SKM-1 (cell line): Measurements from ENCODE around the gene TBC1D23.
A peak's percentile ranks its signal among the peaks of the same experiment; 100 is the strongest.
"Not testable (repeated sequence)": the region's sequence is repeated elsewhere in the genome, so short reads cannot be mapped to it uniquely, and the experiment has no call there.

Experiments
- DNase-seq: peaks from one replicate; lab custom pipeline; 2025; ENCODE audit not compliant: unreplicated experiment; lab: John Stamatoyannopoulos, UW

TBC1D23 gene

DNA sequence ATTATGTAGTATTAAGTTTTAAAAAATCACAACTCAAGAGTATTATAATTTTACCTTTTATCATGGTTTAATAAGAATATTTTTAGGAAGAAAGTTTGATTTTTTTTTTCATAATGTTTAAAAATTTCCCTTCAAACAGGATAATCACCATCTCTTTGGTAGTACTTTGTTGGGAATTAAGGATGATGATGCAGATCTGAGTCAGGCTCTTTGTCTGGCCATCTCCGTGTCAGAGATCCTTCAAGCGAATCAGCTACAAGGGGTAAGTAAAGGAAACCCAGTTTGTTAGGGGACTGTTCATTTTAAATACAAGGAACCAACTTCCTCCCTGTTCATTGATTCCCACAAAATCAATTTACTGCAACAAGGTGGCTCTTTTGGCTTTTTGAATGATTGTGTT, 37.0 kb downstream of the TBC1D23 start:
- no peak for DNase-seq

DNA sequence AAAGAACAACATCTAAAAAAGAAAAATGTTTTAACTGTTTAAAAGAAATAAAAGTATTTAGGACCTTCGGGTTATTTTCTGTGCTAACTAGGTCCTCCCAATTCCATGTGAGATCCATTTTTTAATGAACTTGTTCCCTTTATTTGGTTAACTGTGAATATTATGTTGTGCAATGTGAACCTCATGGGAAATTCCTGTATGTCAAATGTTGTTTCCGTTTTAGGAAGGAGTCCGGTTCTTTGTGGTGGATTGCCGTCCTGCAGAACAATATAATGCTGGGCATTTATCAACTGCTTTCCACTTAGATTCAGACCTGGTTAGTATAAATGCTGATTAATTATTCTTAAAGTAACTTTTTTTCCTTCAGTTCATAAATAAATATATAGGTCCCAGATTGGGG, 38.2 kb downstream of the TBC1D23 start:
- DNase-seq, result no peak

DNA sequence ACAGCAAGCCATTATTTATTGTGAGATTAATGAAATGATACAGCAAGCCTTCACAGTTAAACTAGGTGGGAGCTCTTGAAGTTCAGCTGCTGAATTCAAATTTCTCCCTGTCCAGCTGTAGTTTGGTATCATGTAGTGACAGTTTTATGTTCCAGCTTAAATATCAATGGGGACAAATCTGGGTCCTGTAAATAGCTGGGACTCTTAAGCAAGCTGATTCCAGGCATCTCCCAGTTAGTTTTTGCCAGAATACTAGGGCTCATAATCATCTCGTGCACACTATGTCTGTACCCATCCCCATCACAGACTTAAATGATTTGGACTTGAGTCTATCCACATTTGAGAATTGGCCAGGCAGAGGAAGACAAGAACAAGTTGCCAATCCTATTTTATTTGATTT, 45.9 kb downstream of the TBC1D23 start:
- DNase-seq, result no peak

DNA sequence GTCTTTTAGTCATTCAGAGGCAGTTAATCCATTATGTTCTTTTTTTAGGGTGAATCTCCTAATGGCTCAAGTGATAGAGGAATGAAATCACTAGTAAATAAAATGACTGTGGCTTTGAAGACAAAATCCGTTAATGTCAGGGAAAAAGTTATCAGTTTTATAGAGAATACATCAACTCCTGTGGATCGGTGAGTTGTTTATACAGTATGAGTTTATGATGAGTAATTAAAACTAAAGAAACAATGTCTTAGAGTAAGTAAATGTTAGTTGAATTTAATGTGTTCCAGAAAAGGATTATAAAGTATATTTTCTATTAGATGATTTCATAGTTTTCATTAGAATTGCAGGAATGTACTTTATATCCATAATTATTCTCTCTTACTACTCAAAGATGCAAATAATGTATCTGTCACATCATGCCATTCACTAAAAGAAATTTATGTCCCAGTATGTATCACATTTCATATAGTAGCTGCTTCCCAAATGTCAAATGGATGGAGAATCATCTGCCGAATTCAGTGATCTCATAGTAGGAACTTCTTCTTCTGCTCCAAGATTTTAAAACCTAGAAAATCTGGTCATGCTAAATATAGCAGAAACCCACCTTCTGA, 49.7 kb downstream of the TBC1D23 start:
- no peak for DNase-seq

DNA sequence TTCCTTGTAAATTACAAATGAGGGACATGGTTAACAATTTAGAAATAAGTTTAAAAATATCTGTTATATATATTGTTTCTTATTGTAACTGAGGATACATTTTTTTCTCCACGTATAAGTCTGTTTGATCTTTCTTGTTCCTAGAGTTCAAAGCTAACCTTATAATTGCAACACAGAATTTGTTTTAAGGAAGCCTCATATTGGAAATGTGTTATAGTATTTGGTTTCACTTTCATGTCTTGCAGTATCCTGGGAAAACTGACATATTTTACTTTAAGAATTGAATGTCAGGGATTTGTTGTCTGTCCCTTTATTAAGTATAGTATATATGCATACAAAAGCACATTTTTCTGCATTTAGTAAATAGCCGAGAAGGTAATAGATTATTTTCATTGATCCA, 50.2 kb downstream of the TBC1D23 start:
- DNase-seq, result no peak

DNA sequence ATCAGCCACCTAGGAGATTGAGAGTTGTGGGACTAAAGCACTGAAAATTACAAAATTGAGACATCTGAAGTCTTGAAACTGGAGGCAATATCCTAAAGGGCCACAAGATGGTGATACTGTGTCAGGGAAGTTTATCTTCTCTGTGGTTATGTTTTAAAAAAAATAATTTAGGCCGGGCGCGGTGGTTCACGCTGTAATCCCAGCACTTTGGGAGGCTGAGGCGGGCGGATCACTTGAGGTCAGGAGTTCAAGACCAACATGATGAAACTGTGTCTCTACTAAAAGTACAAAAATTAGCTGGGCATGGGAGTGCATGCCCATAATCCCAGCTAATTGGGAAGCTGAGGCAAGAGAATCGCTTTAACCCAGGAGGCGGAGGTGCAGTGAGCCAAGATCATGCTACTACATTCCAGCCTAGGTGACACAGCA, 55.9 kb downstream of the TBC1D23 start:
- no peak for DNase-seq

DNA sequence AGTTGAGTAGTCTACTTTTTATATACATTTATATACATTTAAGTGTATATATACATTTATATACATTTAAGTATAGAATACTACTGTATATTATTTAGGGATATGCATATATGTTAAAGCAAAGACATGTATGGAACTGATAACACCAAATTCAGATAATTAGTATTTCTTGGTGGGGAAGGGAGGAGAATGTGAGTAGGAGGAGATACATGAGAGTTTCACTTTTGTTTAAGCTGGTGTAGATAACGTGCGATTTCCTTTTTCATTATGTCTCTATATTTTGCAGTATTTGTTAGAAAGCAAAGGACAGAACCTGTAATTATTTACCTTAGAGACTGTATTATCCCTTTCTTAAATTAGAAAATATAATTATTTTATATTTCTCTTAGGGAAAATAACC, 57.1 kb downstream of the TBC1D23 start:
- no peak for DNase-seq

DNA sequence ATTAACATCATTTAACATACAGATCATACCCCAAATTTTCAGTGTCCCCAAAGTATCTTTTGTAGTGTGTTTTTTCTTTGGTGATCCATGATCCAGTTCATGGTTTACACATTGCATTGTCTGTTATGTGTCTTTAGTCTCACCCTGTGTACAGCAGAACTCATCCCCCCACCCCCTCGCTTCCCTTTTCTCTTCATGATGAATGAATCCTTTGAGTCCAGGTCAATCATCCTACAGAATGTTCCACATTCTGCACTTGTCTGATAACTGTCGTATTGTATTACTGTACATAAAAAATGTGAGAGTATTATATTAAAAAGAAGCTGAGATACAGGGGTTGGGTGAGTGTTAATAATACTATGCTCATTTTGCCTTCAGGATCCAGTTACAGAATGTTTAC, 59.2 kb downstream of the TBC1D23 start:
- no peak for DNase-seq

DNA sequence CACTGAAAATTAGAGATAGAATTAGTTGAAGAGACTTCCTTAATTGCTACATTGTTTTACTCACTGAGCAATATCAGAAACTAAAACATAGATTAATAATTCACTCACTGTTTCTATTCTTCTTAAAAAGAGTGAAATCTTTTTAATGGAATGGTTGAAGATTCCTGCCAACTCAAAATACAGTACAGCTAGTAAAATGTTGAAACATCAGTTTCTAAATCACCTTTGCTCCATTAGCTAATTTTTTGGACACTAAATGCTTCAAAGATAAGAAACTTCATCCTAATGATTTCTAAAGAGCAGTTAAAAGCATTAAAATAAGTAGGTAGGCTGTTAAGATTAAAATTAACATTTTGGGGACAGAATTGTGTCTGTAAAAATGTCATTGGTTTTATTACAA, 63.3 kb downstream of the TBC1D23 start:
- DNase-seq, result no peak

DNA sequence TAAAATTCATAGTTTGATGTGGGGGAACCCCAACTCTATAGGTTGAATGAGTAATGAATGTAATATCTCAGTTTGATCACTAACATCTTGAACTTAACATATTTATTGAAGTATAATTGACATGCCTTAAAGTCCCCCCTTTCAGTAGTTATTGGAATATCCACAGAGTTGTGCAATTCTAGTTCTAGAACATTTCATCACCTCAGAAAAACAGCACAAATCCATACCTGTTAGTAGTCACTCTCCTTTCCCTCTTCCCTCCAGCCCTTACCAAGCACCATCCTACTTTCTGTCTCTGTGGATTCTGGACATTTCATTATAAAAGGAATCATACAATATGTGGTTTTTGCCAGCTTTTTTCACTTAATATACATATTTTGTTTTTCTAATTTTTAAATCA, 65.0 kb downstream of the TBC1D23 start:
- DNase-seq, result no peak

DNA sequence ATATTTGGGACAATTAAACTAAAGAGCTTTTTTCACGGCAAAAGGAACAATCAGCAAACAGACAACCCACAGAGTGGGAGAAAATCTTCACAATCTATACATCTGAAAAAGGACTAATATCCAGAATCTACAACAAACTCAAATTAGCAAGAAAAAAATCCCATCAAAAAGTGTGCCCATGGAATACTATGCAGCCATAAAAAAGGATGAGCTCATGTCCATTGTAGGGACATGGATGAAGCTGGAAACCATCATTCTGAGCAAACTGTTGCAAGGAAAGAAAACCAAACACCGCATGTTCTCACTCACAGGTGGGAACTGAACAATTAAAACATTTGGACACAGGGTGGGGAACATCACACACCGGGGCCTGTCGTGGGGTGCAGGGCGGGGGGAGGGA, 66.6 kb downstream of the TBC1D23 start:
- not testable (repeated sequence) for DNase-seq

DNA sequence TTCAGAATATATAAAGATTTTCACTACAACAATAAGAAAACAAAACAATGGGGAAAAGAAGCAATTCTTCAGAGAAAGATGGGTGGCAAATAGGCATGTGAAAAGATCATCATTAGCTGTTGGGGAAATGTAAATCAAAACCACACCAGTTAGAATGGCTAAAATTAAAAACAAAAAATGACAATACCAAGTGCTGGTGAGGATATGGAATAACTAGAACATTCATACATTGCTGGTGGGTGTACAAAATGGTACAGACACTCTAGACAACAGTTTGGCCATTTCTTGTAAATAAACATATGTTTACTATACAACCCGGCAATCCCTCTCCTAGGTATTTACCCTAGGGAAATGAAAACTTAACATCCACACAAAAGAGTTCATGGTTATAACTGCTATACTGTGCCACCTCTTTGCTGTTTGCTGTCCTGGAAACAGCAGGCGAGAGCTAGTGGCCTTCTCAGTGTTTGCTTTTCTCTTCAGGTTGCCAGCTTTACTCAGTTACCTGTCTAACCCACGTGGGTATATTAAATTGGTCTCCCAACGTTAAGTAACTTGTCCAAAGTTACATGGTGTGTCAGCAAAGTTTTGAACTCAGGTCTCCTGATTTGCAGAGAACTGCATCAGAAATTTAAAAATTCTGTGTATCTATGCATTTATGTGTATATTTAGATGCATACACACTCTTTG, 69.2 kb downstream of the TBC1D23 start:
- DNase-seq, result no peak

DNA sequence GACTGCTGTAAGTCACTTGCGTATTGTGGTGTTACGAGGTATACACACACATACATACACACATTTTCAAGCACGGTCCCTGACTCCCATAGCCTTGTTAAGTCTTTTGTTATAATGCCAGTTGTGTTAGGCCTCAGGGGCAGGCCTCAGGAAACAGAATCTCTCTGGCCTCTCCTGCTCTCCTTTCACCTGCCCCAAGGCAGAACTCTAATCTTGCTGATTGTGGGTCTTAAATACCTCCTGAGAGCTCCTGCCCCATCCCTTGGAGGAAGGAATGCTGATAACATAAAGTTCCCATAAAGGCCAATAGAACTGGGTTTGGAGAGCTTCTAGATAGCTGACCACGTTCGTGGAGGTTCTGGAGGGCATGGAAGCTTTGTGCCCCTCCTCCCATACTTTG, 69.9 kb downstream of the TBC1D23 start:
- DNase-seq, result no peak

DNA sequence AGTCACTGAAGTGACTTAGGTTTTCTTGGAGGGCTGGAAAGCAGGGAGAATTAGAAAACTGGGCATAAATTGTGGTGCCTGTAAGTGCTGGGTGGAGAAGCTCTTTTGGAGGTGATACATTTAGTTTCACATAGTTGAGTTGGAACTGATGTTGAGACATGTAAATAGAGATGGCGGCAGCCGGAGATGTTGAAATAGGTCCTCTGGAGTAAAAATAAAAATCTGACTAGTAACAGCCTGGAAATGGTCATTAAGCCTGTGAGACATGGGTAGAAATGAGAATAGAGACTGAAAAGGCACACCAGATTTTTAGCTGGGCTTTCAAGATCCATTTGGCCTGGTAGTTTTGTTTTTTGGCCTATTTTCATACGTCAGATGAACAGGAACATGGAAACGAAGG, 70.9 kb downstream of the TBC1D23 start:
- no peak for DNase-seq

DNA sequence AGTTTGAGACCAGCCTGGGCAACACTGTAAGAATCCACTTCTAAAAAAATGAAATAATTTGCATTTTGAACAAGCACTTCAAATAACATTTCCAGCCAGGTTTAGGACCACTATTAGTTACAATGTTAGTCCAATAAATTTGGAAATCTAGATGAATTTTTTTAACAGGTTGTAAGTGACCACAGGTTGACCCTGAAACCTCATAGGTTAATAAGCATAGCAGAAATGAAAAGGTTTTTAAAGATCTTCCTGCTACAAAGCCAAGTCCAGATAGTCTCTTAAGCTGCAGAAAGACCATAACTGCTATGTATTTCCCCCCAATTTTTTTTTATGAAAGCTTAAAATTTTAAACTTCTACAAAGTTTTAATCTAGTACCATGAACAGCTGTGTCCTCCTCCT, 72.3 kb downstream of the TBC1D23 start:
- DNase-seq, result no peak

DNA sequence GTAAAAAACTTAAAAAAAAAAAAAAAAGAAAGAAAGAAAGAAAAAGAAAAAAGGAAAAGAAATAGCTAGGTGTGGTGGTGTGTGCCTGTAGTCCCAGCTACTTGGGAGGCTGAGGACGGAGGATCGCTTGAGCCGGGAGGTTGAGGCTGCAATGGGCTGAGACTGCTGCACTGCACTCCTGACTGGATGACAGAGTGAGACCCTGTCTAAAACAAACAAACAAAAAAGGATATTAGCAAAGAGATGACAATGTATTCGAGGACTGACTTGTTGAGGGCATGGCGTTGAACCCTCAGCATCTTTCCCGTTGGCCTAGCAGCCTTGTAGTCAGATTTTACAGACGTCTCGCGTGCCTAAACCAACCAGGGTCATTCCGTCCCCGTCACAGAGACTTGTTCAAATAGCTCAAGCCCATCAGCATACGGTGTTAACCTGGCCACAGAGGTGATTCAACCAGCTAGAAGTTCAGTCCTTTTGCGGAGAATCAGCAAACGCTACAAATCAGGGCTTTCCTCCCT, 73.2 kb downstream of the TBC1D23 start:
- DNase-seq, result no peak

DNA sequence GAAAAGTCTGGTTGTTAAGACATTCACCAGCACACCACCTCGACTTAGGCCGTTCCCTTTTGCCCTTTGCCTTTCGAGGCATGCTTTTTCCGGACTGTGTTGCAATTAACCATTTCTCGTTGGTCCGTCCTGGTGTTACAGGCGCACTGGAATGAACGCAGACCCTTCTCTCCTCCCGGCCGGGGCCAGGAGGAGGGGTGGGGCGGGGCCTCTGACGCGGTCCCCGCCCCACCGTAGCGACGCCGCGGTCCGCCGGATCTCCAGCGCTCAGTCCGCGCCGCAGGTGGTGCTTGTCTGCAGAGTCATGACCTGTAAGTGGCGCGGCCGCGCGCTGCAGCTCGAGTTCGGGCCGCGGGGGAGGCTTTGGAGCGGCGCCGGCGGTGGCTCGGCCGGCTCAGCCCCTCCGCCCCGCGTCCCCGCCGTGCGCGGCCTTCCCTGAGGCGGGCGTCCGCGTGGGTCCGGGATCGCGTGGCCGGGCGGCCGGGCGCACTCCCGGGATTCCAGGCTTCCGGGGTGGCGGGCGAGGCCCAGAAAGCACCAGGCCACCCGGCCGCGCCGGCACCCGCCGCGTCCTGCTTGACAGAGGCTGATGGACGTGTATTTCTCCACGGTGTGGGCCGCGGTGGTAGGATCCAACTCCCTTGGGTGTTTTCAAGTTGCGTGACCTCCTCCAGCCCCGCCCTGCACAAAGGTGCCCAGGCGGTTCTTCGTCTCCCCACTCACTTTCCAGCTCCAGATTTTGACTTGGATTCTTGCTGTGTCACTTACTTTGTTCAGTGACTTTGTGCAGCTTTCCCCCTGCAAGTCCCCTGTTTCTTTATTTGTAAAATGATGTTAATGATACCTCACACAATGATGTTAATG, 73.9 kb downstream of the TBC1D23 start, which contains the start of gene NIT2:
NIT2 (plus strand) TSS at position 270 of the 864 bp plus-strand sequence; CDS start at position 305, 35 bp downstream.
- peak; percentile 80 for DNase-seq

DNA sequence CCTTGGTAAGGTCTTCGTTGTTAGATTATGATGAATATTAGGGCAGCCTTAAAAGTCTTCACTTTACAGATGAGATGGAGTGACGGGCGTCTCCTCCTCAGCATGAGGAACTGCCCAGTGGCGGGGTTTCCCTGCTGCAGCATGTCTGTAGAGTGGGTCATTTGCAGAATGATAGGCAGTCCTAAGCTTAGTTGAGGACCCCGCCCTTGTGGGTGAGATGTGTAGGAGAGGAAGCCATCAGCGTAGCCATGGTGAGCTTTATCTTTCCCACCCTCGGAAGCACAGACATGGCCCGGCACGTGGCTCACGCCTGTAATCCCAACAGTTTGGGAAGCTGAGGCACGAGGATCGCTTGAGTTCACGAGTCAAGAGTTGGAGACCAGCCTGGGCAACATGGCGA, 74.6 kb downstream of the TBC1D23 start:
- no peak for DNase-seq

DNA sequence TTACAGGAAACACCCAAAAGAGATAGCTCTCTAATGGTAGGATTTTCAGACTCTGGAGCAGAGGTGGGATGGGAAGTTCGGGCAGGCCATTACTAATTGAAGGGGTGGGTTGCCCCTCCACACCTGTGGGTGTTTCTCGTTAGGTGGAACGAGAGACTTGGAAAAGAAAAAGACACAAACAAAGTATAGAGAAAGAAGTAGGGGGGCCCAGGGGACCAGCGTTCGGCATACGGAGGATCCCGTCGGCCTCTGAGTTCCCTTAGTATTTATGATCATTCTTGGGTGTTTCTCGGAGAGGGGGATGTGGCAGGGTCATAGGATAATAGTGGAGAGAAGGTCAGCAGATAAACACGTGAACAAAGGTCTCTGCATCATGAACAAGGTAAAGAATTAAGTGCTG, 75.4 kb downstream of the TBC1D23 start:
- DNase-seq, result not testable (repeated sequence)

DNA sequence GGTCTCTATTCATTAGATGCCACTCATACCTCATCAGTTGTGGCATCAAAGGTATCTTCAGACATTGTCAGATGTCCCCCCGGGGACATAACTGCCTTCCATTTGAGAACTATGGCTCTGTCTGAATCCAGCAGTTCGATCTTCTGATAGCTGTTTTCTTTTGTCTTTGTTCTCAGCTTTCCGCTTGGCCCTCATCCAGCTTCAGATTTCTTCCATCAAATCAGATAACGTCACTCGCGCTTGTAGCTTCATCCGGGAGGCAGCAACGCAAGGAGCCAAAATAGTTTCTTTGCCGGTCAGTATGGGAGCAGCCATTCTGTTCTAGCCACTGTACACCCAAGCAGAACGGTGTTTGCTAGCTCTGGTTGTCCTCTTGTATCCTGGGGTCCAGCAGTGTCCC, 78.1 kb downstream of the TBC1D23 start:
- no peak for DNase-seq

DNA sequence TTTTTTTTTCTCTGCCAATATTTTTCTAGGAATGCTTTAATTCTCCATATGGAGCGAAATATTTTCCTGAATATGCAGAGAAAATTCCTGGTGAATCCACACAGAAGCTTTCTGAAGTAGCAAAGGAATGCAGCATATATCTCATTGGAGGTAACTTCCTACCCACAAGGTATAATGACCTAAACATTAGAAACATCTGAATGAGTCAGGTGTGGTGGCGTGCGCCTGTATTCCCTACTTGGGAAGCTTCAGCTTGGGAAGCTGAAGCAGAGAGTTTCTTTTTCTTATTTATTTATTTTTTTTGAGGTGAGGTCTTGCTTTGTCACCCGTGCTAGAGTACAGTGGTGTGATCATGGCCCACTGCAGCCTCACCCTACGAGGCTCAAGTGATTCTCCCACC, 79.0 kb downstream of the TBC1D23 start:
- no peak for DNase-seq

DNA sequence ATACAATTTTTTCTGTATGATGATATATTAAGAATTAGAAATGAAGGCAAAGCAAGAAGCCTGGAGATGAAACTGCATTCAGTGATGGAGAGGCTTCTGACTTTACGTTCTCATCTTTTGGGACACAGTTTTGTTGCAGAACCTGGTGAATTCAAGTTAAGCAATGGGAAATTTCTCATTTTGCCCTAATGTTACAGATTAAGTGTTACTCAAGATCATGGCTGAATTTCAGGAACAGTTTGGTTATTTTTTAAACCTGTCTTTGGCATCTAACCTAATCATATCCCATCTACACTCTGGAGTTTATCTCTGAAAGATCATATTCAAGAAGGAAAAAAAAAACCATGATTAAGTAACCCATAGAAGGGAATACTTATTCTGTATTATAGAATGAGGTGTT, 79.7 kb downstream of the TBC1D23 start:
- no peak for DNase-seq
